NCI-H82 (cell line): ENCODE measurements around the gene EAF1.
"Not testable (repeated sequence)": the region's sequence is repeated elsewhere in the genome, so short reads cannot be mapped to it uniquely, and the experiment has no call there.

ENCODE experiments used
- DNase-seq: peaks from one replicate; lab custom pipeline; 2025; lab: John Stamatoyannopoulos, UW

Gene EAF1

DNA sequence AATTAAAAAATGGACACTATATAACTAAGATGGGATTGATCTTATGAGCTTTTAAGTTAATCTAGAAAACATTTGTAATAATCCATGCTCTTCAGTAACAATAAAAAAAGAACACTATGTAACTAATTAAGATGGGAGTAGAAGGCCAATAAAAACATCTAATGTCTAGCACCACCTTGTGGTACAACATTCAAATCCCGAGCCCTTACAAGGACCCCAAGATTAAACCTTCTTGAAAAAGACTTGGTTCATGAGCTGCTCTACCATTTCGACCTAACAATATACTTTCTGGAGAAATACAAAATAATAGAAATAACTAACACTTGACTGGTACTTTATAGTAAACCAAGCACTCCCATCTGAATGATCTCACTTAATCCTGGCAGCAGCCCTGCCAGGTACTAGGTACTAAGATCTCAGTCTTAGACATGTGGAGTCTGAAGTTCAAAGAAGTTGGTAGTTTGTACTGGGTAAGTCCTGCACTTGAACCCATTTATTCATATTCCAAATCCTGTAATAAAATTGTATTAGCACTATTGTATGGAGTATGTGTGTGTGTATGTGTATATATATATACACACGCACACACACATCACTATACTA is 21.8 kb upstream of the EAF1 start:
- peak; percentile 70 for DNase-seq

DNA sequence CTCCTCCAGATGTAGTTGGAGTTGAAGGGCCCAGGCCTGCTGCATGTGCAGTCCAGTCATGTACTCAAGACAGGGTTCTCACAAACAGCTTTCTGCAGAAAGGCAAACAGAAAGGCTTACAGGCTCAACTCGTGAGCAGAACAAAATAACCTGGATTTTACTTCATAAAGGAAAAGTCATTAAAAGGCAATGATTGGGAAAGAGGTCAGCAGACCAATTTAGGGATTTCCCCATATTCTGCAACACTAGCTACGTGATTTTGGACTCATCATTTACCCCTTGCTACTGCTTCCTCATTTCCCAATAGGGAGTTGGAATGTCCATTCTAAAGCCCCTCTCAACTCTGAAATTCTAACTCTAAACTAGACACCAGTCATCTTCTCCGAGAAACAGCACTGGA is 18.2 kb upstream of the EAF1 start:
- DNase-seq = no peak

DNA sequence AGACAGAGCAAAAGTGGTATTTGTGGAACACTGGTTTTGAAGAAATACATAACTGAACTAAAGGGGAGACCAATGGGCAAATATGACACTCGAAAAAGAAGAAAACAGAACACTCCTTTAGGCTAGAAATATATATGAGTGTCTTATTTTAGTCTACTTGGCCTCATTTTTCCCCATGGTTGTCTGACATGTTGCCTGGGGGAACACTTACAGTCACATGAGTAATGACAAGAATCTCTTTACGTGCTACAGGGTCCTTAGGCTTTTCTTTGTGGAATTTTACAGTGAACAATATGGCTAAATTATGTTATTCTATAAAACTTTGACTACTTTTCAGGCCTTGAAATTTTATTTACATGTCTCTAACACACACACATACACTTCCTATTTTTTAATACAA is 17.6 kb upstream of the EAF1 start:
- DNase-seq = no peak

DNA sequence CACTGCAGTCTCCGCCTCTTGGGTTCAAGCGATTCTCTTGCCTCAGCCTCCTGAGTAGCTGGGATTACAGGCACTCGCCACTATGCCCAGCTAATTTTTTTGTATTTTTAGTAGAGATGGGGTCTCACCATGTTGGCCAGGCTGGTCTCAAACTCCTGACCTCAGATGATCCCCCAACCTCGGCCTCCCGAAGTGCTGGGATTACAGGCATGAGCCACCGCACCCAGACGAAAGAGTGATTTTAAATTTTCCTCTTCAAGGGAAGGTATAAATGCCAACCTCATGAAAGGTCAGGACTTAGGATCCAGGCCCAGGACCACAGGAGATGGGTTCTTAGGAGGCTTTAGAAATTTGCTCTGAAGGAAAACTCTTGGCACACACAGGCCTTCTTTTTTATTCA is 16.4 kb upstream of the EAF1 start:
- DNase-seq = not testable (repeated sequence)

DNA sequence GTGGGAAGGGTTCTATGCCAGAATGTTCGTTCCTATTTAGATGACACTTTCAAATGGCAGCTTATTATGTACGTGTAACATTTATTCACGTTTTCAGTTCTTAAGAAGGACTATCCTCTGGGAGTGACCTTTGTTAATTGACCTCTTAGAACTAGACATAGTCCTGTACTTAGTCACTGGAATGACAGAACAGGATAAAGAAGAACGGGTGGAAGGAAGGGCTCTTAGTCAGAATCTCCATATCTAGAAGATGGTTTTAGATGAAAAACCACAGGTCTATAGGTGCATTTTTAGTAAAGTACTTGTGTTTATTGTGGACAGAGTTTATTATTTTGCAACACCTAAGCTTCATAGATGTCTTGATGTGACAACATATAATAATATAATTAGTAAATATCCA is 6.5 kb upstream of the EAF1 start:
- no peak for DNase-seq

DNA sequence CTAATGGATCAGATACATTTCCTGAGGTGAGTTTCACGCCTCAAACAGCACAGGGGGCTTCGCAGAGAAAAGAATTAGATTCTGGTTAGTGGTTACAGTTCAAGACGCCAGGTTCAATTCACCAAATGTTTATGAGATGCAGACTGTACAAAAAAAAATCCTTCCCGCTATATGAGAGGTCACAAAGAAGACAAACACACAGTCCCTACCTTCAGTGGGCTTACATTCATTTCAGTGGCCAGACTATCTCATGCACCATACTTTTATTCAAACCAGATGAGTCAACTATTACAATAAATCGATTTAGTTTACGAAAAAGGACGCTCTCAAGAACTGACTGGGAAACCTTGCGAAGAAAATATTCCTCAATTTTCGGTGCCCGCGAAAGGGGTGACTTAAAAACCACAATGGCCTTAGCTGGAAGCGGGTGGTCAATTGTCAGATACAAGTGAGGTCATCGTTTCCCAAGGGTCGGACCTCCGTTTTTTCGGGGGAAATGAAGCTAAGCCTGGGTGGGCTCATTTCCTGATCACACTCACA is 749 bp upstream of the EAF1 start:
- DNase-seq = no peak

DNA sequence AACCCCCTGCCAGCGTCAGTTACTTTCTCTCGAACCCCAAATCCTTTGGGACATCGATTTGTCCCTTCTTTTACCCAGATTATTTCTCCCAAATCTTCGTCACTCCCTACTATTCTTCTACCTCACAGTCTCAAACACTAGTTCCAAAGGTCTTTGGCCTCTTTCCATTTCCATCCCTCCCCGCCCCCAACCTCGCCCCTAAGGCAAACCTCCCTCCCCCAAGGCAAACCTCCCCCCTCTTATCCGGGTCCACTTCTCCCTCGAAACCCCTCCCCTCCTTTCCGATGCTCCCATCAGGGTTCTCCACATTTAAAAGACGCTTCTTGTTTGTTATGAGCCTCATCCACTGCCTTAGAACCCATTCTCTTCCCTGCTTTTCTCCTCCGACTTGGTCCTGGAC is 583 bp downstream of the EAF1 start:
- no peak for DNase-seq

DNA sequence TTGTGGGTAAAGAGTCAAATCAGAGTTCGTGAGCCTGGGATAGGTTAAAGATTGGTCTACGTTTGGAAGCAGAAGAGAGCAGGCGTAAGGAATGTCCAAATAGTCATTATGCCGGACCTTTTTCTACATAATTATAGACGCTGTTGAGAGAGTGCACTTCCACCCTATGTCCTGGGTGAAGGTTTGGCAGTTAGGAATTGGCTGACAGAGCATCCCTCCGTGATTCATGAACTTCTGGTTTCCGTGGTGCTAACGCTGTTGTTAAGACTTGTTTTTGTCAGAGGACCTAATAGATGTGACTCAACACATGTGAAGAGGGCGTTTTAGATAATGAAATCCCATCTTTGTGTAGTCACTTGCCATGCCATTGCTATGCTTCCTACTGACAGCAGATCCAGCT is 1.1 kb downstream of the EAF1 start:
- DNase-seq = no peak

DNA sequence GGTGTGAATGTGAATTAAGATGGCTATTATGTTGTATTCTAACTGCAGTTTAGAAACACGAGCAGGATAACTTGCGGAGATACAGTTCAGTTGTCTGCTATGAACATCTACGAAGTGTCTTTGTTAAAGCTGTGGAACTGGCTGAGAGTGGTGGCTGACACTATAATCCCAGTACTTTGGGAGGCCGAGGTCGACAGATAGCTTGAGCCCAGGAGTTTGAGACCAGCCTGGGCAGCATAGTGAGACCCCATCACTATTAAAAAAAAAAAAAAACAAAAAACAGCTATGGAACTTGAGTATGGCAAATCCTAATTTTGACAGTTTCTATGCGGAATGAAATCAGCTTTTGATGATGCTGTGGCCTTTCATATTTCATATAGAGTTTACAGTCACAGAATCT is 1.7 kb downstream of the EAF1 start:
- DNase-seq = no peak

DNA sequence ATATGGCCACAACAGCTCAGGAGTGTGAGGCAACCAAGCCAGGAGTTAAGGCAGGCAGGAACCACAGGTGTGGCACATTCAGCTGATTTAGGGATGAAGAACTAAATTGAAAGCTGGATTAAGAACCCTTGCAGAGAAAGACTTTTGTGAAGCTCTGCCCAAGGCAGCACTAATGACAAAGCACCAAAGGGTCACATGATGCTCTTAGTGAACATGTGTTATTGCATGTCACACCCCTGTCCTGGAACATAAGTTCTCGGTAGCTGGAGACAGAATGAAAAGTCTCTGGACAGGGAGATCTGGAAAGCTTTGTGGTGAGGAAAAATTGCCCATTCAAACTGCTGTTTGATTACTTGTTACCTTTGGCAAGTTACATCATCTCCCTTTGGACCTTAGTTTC is 3.2 kb downstream of the EAF1 start:
- DNase-seq = no peak

DNA sequence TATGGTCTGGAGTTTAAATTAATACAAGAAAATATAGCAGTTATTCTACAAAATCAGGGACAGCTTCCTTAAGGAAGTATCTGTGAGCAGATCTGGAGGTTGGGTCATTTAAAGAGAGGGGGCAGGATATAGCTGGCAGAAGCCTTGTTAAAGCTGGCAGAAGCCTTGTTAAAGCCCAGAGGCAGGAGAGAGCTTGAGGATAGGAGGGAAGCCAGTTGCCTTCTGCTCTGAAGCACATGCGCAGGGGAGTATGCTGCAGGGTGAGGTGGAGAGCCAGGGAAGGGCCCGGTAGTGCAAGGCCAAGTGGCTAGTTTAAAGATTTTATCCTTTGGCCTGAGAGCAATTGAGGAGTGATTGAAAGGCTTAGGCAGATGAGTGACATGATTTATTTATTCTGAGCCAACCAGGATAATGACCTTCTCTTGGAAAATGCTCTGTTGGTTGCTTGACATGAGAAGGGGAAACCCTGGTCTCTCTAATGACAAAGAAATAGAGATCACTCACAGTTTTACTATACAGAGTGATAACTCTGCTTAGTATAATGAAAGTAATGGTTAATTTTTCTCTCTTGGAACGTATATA is 3.9 kb downstream of the EAF1 start:
- DNase-seq = no peak

DNA sequence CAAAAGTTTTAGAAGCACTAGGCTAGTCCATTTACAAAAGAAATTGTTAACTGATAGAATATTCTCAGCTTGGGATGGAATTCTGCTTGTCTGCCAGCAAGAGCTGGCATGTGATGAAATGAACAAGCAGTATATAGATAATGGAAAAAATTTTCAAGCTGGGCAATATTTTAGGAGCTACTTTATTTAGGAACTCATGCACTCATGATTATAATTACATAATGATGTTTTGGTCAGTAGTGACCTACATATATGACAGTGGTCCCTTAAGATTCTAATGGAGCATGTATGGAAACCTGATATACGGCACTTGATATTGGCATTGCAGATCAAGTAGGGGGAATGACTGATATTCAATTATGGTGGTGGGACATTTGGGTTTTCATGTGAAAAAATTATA is 6.1 kb downstream of the EAF1 start:
- DNase-seq = no peak

DNA sequence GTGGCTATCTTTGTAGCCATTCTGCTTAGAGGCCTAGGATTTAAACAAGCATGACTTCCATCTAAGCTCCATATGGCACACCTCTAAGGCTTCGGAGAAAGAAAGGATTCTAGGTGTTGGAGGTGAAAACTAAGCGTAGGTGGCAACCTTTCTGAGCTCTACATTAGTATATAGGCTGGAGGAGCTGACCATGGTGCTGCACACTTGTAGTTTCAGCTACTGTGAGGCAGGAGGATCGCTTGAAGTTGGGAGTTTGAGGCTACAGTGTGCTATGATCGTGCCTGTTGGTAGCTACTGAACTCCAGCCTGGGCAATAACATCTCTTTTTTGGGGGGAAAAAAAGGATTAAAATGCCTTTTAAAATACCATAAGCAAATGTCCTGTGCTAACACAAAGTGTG is 7.4 kb downstream of the EAF1 start:
- no peak for DNase-seq

DNA sequence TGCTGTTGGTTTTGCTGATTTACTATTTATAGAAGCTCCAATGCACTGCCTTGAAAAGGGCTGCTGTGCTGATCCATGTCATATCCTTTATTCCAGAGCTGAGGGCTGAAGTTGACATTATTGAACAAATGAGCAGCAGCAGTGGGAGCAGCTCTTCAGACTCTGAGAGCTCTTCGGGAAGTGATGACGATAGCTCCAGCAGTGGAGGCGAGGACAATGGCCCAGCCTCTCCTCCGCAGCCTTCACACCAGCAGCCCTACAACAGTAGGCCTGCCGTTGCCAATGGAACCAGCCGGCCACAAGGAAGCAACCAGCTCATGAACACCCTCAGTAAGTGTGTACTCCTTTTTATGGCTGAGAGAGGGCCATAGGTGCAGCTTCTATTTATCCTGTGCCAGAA is 8.8 kb downstream of the EAF1 start:
- no peak for DNase-seq

DNA sequence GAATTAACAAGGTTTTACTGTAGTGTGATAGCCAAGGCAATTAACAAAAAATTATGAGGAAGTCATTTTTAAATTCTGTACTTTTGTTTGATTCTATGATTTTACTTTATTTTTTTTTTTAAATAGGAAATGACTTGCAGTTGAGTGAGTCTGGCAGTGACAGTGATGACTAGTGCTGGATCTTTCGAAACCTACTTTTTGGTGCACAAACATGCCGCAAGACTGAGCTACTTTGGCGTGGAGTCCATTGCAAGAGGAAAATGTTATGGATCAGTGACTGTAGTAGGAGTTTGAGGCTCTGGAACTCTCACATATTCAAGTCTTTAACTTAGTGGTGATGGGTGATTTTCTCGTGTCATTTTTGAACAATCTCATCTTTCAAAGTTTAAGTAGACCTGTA is 11.6 kb downstream of the EAF1 start:
- DNase-seq = no peak

DNA sequence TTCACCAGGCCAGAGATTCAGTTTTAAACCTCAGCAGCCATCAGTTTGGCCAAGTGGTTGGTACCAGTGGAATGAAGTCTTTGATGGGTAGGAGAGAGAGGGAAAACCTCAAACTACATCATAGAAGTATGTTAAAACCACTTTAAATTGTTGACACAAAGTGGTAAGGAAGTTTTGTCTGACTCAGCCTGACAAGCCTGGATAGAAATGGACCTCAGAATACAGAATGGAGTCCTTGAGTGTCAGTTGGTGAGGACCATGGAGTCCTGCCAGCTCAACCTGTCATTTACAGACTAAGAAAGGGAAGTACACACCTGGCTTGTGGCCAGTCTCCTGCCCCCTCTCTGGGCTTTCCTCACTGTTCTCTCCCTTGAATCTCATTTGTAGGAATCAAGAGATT is 12.1 kb downstream of the EAF1 start:
- no peak for DNase-seq

DNA sequence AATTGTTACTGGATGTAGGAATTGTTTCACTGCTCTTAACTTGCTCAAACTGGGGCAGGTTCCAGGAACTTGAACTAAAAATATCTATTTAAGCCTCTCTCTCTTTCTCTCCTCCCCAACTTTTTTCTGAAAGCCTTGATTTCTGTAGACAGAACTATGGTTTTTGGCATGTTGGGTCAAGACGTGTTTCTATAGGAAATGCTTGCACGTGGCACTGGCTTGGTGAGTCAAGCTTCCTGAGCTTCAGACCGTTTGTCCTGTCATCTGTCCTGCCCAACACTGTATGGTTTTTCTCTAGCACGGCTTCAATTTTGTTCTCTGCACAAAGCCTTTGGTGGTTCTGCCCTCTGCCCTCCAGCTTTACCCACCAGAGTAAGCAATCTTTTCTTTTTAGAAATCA is 13.5 kb downstream of the EAF1 start:
- DNase-seq = no peak

DNA sequence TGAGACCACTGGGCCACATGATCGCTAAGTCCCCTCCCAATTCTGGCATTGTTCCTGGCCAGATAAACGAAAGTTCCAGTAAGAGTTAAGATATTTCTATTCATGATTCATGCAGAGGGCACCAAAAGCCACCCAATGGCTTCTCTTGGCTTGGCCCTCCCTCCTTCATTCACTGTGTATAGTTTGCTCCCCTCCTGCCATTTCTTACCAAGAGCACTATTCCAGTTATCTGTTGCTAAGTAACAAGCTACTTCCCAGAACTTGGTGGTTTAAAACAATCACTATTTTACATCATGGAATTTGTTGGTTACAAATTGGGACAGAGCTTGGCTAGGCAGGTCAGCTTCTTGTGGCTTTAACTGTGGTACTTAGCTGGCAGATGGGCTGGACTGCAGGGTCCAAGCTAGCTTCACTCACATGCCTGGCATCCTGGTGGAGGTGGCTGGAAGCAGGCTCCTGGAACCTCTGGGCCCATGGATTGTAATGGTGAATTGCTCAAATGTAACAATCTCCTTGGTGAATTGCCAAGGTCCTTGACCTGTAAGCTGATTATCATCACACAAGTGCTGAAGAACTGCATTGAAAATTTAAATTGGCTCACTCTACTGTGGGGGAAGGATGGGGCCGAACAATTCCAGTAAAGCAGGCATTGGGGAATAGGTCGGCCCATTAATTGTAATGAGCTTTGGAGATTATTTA is 16.6 kb downstream of the EAF1 start:
- DNase-seq = peak; percentile 89

DNA sequence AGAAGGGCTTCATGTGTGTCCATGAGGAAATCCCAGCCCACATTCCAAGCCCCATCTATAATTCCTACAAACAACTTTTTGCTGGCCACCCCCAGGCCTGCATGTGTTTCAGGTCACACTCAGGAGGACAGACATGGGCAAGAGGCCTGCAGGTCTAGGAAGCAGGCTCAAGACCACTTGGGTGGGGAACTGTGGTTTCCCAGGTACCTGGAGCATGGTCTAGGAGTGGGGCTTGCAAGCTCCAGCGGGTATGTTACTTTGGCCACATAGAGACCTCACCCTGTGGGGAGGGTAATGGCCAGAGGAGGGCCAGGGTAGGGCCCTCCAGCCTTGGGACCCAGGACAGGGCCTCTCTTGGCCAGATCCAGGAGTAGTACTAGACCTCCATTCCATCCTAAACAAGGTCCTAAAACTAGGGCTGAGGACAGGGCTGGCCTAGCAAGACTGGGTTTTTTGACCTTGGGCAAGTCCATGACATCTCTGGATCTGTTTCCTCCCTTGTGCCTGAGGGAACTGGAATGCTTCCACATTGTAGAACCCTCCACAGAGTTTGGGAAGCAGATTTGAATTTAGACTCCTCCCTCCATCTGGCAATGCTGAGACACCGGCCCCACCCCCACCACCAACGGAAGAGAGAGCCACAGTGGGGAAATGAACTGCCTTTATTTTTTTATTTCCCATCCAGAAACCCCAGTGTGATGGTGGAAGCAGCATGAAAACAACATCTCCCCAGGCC is 22.3 kb downstream of the EAF1 start:
- DNase-seq = no peak

DNA sequence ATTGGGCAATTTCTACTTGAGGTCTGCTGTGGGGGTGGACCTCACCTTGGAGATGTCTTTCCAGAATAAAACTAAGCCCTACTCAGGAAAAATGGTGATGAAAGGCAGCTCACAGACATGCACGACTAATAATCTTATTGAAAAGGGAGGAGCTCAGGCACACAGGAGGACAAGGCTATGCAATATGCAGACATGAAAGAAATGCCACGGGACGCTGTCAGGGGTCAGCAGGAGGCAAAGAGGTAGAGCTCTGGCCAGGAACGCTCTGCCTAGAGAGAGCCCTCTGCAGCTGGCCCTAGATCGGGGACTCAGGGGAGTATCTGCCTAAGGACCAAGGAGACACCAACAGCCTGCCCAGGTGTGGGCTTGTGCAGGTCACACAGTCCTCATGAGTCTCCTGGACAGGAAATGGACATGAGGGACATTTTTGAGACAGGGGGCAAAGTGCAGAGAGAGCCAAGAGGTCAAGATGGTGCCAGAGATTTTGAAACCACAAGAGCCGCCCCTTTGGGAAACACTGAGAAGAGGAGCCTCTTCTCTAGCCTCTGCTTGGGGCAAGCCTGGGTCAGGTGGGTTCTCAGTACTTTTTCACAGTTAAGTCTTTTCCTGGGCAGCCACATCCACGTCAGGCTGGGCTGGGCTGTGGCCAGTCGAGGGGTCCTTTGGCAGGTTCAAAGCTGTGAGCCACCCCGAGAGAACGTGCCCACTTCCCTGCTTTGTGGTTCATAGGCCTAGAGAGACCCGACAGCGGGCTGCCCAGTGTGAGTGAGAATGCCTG is 23.2 kb downstream of the EAF1 start:
- no peak for DNase-seq

DNA sequence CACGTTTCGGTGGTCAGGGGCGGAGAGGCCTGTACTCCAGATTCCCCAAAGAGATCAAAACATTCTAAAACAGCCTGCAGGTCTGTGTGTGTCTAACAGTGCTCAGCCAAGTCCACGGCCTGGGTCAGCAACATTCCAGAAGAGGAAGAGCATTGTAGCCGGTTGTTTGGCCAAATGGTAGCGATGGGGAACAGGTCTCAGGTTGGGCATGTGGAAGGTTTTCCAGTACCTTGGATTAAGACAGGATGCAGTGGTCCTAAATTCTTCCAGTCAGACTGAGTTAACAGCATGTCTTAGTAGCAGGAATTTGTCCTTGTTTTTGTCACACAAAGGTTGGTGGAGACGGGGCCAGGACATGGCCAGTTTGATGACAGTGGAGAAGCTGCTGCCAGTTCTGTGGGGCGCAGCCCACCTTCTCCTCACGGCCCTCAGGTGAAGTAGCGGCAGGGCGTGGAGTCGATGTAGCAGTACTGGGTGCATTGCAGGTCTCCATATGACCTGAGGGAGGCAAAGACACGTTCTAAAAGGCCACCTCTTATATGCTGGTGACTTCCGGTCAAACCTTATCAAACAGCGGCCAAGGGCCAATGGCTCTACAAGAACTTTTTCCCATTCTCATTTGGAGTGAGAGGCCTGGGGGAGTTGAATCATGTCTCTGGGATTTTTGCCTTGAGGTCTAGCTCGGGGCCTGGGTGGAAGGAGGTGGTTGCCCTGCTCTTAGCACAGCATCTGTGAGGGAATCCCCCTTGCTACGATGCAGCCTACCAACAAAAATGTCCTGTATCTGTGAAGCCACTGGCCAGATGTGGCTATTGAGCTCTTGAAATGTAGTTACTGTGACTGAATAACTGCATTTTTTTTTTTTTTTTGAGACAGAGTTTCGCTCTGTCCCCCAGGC is 24.1 kb downstream of the EAF1 start:
- DNase-seq = no peak
